NCI-H345 treated with DMSO at 0.1 percent for 48 hours (cell line): ENCODE measurements around the gene IQCF5.
"Not testable (repeated sequence)": the region's sequence is repeated elsewhere in the genome, so short reads cannot be mapped to it uniquely, and the experiment has no call there.

Experiments
- DNase-seq: peaks from one replicate; lab custom pipeline; 2025; ENCODE audit not compliant: unreplicated experiment; lab: John Stamatoyannopoulos, UW

IQCF5 gene

DNA sequence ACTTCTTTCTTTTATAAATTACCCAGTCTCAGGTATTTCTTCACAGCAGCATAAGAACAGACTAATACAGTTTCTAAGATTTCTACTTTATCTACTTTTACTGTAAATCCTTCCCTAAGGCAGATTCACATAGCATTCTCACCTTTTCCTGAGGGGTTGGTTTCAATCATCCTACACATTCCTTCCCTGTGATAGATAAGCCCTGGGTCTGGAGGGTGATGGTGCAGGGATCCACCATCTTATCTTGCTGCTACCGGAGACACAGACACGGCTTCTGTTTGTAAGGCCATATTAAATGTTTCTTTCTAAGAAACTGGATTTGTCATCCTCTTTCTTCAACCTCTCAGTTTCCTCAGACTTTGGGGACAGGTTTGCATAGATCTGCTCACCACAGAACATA lies 6.1 kb downstream of the IQCF5 start:
- no peak for DNase-seq

DNA sequence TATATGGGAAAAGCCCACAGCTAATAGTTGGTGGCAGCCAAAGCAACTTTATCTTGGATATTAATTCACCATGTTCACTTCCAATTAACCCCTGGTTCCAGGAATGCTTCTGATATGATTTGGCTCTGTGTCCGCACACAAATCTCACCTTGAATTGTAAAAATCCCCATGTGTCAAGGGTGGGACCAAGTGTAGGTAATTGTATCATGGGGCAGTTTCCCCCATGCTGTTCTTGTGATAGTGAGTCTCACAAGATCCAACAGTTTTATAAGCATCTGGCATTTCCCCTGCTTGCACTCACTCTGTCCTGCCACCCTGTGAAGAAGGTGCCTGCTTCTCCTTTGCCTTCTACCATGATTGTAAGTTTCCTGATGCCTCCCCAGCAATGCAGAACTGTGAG lies 6.5 kb downstream of the IQCF5 start:
- not testable (repeated sequence) for DNase-seq

DNA sequence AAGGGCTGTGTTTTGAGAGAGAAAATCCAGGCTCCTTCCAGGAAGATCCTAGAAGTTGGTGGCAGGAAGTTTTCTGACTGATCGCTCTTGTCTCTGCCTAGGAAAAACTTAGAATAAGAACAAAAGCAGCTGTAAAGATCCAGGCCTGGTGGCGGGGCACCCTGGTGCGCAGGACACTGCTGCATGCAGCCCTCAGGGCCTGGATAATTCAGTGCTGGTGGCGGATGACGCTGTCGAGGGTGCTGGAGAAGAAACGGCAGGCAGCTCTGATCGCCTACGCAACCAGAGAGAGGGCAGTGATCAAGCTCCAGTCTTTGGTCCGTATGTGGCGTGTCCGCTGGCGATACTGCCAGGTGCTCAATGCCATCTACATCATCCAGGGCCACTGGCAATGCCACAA lies 12.5 kb downstream of the IQCF5 start:
- no peak for DNase-seq

DNA sequence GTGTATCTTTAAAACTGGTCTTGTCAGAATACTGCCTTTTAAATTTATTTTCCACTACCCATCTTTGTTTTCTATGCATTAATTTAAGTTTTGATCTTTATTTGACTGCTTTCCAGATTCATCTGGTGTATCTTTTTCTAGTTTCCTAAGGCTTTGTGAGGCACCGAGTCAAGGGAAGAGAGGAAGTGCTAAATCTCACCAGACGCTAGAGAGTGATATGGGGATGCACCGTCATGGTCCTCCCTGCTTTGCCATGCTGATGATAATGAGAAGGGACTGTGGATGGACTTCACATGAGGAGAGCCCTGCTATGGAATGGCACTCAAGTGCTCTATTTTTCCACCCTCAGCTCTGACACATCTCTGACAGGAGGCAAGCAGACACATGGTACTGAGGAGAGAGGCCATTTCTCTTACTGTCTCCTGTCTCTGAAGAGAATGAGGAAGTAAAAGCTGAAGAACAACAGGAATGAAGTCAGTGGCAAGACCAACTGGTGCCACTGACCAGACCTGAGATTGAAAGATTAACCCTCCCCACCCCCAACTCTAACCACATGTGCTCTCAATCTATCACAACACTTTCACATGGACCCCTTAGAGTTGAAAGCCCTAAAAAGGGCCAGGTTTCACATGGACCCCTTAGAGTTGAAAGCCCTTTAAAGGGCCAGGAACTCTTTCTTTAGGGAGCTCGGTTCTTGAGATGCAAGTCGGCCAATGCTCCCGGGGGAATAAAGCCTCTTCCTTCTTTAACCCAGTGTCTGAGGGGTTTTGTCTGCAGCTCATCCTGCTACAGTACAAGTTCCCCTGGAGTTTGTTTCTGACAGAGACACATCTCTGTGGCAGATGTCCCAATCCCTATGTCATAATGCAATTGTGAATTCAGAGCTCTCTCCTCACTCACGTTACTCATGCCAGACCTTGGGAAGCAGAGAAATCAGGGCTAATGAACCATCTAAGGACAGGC lies 14.4 kb downstream of the IQCF5 start, which contains the start of gene IQCF2:
Gene IQCF2, plus strand, starts transcription at position 913 of the 963 bp plus-strand sequence. CDS start 52 bp downstream, outside the sequence.
- no peak for DNase-seq

DNA sequence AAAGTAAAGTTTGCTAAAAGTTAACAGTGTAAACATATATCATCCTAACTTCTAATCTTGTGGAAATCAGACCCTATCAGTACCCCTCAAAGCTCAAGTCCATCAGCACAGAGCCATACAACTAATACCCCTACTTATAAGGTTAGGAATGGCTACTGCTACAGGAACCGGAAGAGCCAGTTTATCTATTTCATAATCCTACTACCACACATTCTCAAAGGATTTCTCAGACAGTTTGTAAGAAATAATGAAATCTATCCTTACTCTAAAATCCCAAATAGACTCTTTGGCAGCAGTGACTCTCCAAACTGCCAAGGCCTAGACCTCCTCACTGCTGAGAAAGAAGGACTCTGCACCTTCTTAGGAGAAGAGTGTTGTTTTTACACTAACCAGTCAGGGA lies 20.0 kb downstream of the IQCF5 start:
- DNase-seq: not testable (repeated sequence)

DNA sequence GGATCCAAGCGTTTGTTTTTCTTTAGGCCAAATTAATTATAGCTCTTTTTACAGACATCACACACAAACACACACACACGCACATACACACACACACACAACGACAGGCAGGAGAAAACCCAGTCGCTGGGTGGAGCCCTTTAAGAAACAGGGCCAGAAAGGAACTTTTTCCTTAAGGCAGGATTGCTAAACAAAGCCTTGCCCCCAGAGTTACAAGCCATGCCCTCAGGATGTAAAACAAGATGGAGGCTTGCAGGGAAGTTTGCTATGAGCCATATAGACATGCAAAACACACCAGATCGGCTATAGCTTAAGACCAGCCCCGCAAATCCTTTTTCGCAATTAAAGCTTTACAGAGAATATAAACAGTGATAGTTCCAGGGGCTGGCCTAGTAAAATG lies 30.3 kb downstream of the IQCF5 start:
- DNase-seq: no peak

DNA sequence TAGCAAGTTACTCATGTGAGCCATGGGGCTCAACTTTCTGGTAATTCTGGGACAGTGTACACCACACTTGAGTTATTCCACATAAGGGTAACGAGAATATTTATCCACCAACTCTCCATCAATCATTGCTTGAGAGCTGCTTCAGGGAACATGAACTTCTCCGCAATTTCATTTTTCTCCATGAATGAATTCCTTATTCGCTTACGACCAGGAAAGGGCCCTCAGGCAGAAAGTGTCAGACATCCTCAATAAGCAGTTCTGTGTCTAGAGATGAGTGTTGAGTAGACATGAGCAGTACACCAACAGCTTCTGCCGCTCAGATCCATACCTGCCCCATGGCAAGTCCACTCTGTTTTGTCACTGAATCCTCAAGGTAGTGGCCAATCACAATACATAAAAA lies 38.8 kb downstream of the IQCF5 start:
- DNase-seq: no peak

DNA sequence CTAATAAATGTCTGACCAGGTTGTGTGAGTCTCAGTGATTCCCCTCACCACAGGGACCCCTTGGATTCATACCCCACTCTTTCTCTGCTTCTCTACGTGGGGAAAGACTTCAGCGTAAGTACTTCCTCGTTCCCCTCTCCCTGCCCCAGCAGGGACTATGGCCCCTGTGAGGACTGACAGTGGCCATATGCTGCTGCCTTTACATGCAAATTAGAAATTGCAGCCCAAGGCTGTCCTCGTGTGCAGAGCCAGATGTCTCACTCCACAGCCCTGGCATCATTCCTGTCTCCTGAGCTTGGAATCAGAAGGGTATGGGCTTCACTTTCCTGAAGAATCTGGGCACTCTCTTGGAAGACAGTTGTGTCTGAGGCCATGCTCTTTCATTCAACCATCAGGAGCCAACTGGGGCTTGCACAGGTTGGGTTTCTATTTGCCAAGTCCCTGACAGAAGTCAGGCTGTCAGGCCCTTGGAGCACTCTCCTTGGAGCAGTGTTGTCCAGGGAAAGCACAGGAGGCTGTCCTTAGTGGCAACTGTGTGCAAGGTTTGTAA lies 44.5 kb downstream of the IQCF5 start:
- no peak for DNase-seq

DNA sequence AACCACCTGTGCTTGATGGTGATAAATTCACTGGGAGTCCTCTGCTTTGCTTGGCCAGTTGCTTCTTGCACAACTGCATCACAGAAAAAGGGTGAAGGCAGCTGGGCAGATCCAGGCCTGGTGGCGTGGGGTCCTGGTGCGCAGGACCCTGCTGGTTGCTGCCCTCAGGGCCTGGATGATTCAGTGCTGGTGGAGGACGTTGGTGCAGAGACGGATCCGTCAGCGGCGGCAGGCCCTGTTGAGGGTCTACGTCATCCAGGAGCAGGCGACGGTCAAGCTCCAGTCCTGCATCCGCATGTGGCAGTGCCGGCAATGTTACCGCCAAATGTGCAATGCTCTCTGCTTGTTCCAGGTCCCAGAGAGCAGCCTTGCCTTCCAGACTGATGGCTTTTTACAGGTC lies 45.1 kb downstream of the IQCF5 start:
- DNase-seq: no peak

DNA sequence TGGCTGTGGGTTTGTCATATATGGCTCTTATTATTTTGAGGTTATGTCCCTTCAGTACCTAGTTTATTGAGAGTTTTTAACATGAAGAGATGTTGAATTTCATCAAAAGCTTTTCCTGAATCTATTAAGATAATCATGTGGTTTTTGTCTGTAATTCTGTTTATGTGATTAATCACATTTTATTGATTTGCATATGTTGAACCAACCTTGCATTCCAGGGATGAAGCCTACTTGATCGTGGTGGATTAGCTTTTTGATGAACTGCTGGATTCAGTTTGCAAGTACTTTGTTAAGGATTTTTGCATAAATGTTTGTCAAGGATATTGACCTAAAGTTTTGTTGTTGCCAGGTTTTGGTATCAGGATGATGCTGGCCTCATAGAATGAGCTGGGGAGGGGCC lies 47.1 kb downstream of the IQCF5 start:
- no peak for DNase-seq
